Gastrocnemius medialis (tissue), 4 donors: ENCODE results near the gene CPNE2. TPM values are rescaled to one million over a fixed set of nuclear protein-coding genes. Genes with fewer than 3 reads are reported as not detected.

Experiments
- ATAC-seq, 2 donors: fragments of 150-250 bp; one replicate each; pipeline ENCODE4 v1.9.1; 2016
- DNase-seq, 2 donors: peaks; one replicate each; pipeline ENCODE4 v3.0.0-alpha.2; 2019
- H3K27ac ChIP-seq, 4 donors: fragments of 200-600 bp; sonication (generic); 1 replicate in 1 of 4; 2 replicates in 3 of 4; pipeline ENCODE4 v1.5.1; 2016 to 2018; ENCODE audit warnings: mild to moderate bottlenecking in 2 of 4, moderate library complexity in 1 of 4
- H3K27me3 ChIP-seq, 3 donors: fragments of 200-600 bp; sonication (generic) in 2 of 3; 1 replicate in 1 of 3; 2 replicates in 2 of 3; pipeline versions ENCODE4 v1.5.1 to v1.6.0; 2016 to 2019; ENCODE audit warnings: mild to moderate bottlenecking in 1 of 3, moderate library complexity in 1 of 3
- H3K36me3 ChIP-seq, 2 donors: fragments of 200-600 bp; sonication (generic) in 1 of 2; one replicate each; pipeline ENCODE4 v1.5.1; 2017 to 2018
- H3K4me1 ChIP-seq, 2 donors: fragments of 200-600 bp; sonication (generic) in 1 of 2; one replicate each; pipeline ENCODE4 v1.5.1; 2016 to 2017; ENCODE audit warnings: mild to moderate bottlenecking in 2 of 2
- H3K4me3 ChIP-seq, 4 donors: fragments of 200-600 bp; sonication (generic) in 3 of 4; 1 replicate in 1 of 4; 2 replicates in 3 of 4; pipeline ENCODE4 v1.5.1; 2016 to 2019; ENCODE audit warnings: mild to moderate bottlenecking in 2 of 4
- H3K9me3 ChIP-seq, 3 donors: fragments of 200-600 bp; sonication (generic) in 2 of 3; 1 replicate in 1 of 3; 2 replicates in 2 of 3; pipeline ENCODE4 v1.5.1; 2016 to 2019
- CTCF ChIP-seq, 5 experiments: fragments of 450-650 bp in 3 of 5; fragments of 200-600 bp in 2 of 5; sonication (generic) in 2 of 5; IDR thresholded peaks in 4 of 5; conservative IDR thresholded peaks in 1 of 5; 1 replicate in 4 of 5; 2 replicates in 1 of 5; pipeline ENCODE4 v1.5.1; 2016 to 2019; ENCODE audit warnings: antibody characterized with exemption in 5 of 5, mild to moderate bottlenecking in 3 of 5, moderate library complexity in 3 of 5
- POLR2A ChIP-seq, 2 donors: fragments of 450-650 bp; IDR thresholded peaks; one replicate each; pipeline ENCODE4 v1.6.1; 2017; ENCODE audit warnings: antibody characterized with exemption in 2 of 2, mild to moderate bottlenecking in 2 of 2, moderate library complexity in 2 of 2
- in situ Hi-C, 4 donors: fragments of 200-750 bp; cut with MboI; loops; one replicate each; pipeline versions ENCODE4 v1.15.0 to v1.8.0; 2017; ENCODE audit warnings: low sequenced_read_pairs in 4 of 4
- intact Hi-C: fragments of 100-400 bp; cut with DNase I; formaldehyde crosslinking; loops from one replicate; pipeline ENCODE4 v1.15.1; 2023; ENCODE audit warnings: low total_unique reads
- total RNA-seq, 4 donors: library from RNA; depleted of rRNA; stranded (reverse); fragments of >200 nt; gene quantifications; one replicate each; pipeline versions ENCODE4 v1.1.0 to v1.2.3, GENCODE V29; 2016

The CPNE2 gene
- total RNA-seq, 4 donors from 2014 or later: 11.7 to 20.0 (median 17.2) TPM

GRCh38 chr16:57144027-57144426 lies 51.6 kb downstream of the CPNE2 start:
- no peak for DNase-seq
- no peak for TF ChIP-seq CTCF (IDR thresholded peaks at IDR 0.05 in 4 of 5, conservative IDR thresholded peaks at IDR 0.05 in 1 of 5)
- TF ChIP-seq POLR2A (IDR thresholded peaks at IDR 0.05): no peak
- Histone ChIP-seq H3K9me3 (no peaks in the 10 kb centered on the region), H3K4me1 (peaks cover 15 to 30% of the 10 kb centered on the region in 2 donors), H3K36me3 (no peaks in the 10 kb centered on the region), H3K27ac (peak overlapping the region in 2 of 4 donors; percentile 46 to 60), H3K27me3 (no peaks in the 10 kb centered on the region), H3K4me3 (no peak overlapping the region)
- intact Hi-C loops: no loop called here
- in situ Hi-C loops: no loop called here
- no peak for ATAC-seq

- peaks cover 15 to 34% of the 10 kb centered on the region in 2 donors for H3K4me1 ChIP-seq
- H3K27me3 ChIP-seq: no peaks in the 10 kb centered on the region
- H3K9me3 ChIP-seq: no peaks in the 10 kb centered on the region
- in situ Hi-C loops (no loop called here), intact Hi-C loops (no loop called here)
- TF ChIP-seq POLR2A (IDR thresholded peaks at IDR 0.05) (no peak), CTCF (IDR thresholded peaks at IDR 0.05 in 4 of 5, conservative IDR thresholded peaks at IDR 0.05 in 1 of 5) (no peak)
- ATAC-seq (no peak), DNase-seq (no peak)
- H3K4me3 ChIP-seq: no peak overlapping the region
- peak overlapping the region in 3 of 4 donors; percentile 40 to 60 (median 46) for H3K27ac ChIP-seq
- no peaks in the 10 kb centered on the region for H3K36me3 ChIP-seq
Observed at GRCh38 chr16:57145046-57146021, 53.0 kb downstream of the CPNE2 start.

- Histone ChIP-seq H3K4me3 (no peak overlapping the region), H3K27ac (peak overlapping the region in 1 of 4 donors; percentile 15), H3K36me3 (no peaks in the 10 kb centered on the region), H3K9me3 (no peaks in the 10 kb centered on the region), H3K27me3 (no peaks in the 10 kb centered on the region), H3K4me1 (peaks cover 15 to 34% of the 10 kb centered on the region in 2 donors)
- ATAC-seq: no peak
- TF ChIP-seq CTCF (IDR thresholded peaks at IDR 0.05 in 4 of 5, conservative IDR thresholded peaks at IDR 0.05 in 1 of 5) (no peak), POLR2A (IDR thresholded peaks at IDR 0.05) (no peak)
- intact Hi-C loops (no loop called here), in situ Hi-C loops (no loop called here)
- no peak for DNase-seq
Observed at GRCh38 chr16:57146040-57146647, 53.8 kb downstream of the CPNE2 start.

- Histone ChIP-seq H3K4me1 (peaks cover 15 to 34% of the 10 kb centered on the region in 2 donors), H3K9me3 (no peaks in the 10 kb centered on the region), H3K27ac (peak overlapping the region in 2 of 4 donors; percentile 15 to 33), H3K36me3 (no peaks in the 10 kb centered on the region), H3K4me3 (no peak overlapping the region), H3K27me3 (no peaks in the 10 kb centered on the region)
- no peak for ATAC-seq
- in situ Hi-C loops: no loop called here
- DNase-seq: no peak
- intact Hi-C loops: no loop called here
- no peak for TF ChIP-seq POLR2A (IDR thresholded peaks at IDR 0.05)
- no peak for TF ChIP-seq CTCF (IDR thresholded peaks at IDR 0.05 in 4 of 5, conservative IDR thresholded peaks at IDR 0.05 in 1 of 5)
Observed at GRCh38 chr16:57146735-57147134, 54.4 kb downstream of the CPNE2 start.
